ENCODE measurements around the gene RIN3. TPM values are rescaled to one million over a fixed set of nuclear protein-coding genes. Genes with fewer than 3 reads are reported as not detected.

RIN3 gene
- total RNA-seq, 4 donors from 2014 or later: 4.7 to 7.9 (median 6.6) TPM

- intact Hi-C loops (cut with DNase I): no loop called here
- no peak for DNase-seq
- H3K27ac ChIP-seq: no peak overlapping the region
- no peaks in the 10 kb centered on the region for H3K27me3 ChIP-seq
- H3K4me1 ChIP-seq: peaks cover 0 to 6% of the 10 kb centered on the region in 2 donors
- no peaks in the 10 kb centered on the region for H3K9me3 ChIP-seq
- 87 to 89% methylated on average over 11 of the region's 11 CpGs for WGBS, 2 donors
- no peaks in the 10 kb centered on the region for H3K36me3 ChIP-seq
- no peak for TF ChIP-seq POLR2A (IDR thresholded peaks at IDR 0.05)
- no peak for TF ChIP-seq CTCF (IDR thresholded peaks at IDR 0.05)
- H3K4me3 ChIP-seq (replicated peaks in 1 of 3): no peak overlapping the region
These were observed 68.5 kb downstream of the RIN3 start for GRCh38 chr14:92581966-92582566.

GRCh38 chr14:92582706-92583452, 69.3 kb downstream of the RIN3 start:
- 95 to 96% methylated on average over 12 of the region's 12 CpGs for WGBS, 2 donors
- no peak for DNase-seq
- Histone ChIP-seq H3K27ac (no peak overlapping the region), H3K27me3 (no peaks in the 10 kb centered on the region), H3K4me1 (peaks cover 0 to 6% of the 10 kb centered on the region in 2 donors), H3K4me3 (replicated peaks in 1 of 3) (no peak overlapping the region), H3K36me3 (no peaks in the 10 kb centered on the region), H3K9me3 (no peaks in the 10 kb centered on the region)
- intact Hi-C loops (cut with DNase I): no loop called here
- TF ChIP-seq POLR2A (IDR thresholded peaks at IDR 0.05) (no peak), CTCF (IDR thresholded peaks at IDR 0.05) (no peak)

GRCh38 chr14:92584220-92584619, 70.6 kb downstream of the RIN3 start:
- H3K9me3 ChIP-seq: no peaks in the 10 kb centered on the region
- no peak for TF ChIP-seq CTCF (IDR thresholded peaks at IDR 0.05)
- H3K27me3 ChIP-seq: no peaks in the 10 kb centered on the region
- no peak overlapping the region for H3K4me3 ChIP-seq (replicated peaks in 1 of 3)
- intact Hi-C loops (cut with DNase I): no loop called here
- H3K36me3 ChIP-seq: no peaks in the 10 kb centered on the region
- no peak overlapping the region for H3K27ac ChIP-seq
- peaks cover 0 to 6% of the 10 kb centered on the region in 2 donors for H3K4me1 ChIP-seq
- no peak for DNase-seq
- 97 to 100% methylated on average over 3 of the region's 3 CpGs for whole genome bisulfite sequencing, 2 donors

- DNase-seq: no peak
- no peak overlapping the region for H3K4me3 ChIP-seq (replicated peaks in 1 of 3)
- no peaks in the 10 kb centered on the region for H3K9me3 ChIP-seq
- no peaks in the 10 kb centered on the region for H3K27me3 ChIP-seq
- 96 to 97% methylated on average over 6 of the region's 6 CpGs for WGBS, 2 donors
- intact Hi-C loops (cut with DNase I): no loop called here
- H3K27ac ChIP-seq: no peak overlapping the region
- no peaks in the 10 kb centered on the region for H3K36me3 ChIP-seq
- TF ChIP-seq CTCF (IDR thresholded peaks at IDR 0.05) (no peak), POLR2A (IDR thresholded peaks at IDR 0.05) (no peak)
- H3K4me1 ChIP-seq: peaks cover 0 to 6% of the 10 kb centered on the region in 2 donors
These were observed 71.2 kb downstream of the RIN3 start for GRCh38 chr14:92584816-92585215.
